GM12891 (cell line): ENCODE data around the gene CDK6.
"Not testable (repeated sequence)": the region's sequence is repeated elsewhere in the genome, so short reads cannot be mapped to it uniquely, and the experiment has no call there.

Experiments
- DNase-seq: peaks from one replicate; pipeline ENCODE4 v3.0.0; 2011; ENCODE audit warnings: low spot score; ENCODE audit not compliant: insufficient read length
- FAIRE-seq: peaks from 2 replicates; lab custom pipeline; 2011; peaks lifted over from hg19 to GRCh38; lab: Jason Lieb, UNC
- PAX5 ChIP-seq: IDR thresholded peaks from 2 replicates; pipeline ENCODE4 v1.6.1; 2011; ENCODE audit warnings: low read length, moderate library complexity, mild to moderate bottlenecking; ENCODE audit not compliant: insufficient read depth, severe bottlenecking
- POLR2A ChIP-seq: IDR thresholded peaks from 2 replicates; pipeline ENCODE4 v1.6.1; 2011; ENCODE audit warnings: low read depth, low read length, control low read depth
- POLR2AphosphoS5 ChIP-seq: IDR thresholded peaks from 2 replicates; pipeline ENCODE4 v1.6.1; 2011; ENCODE audit warnings: low read depth, low read length, control low read depth
- POU2F2 ChIP-seq: IDR thresholded peaks from 2 replicates; pipeline ENCODE4 v1.6.1; 2011; ENCODE audit warnings: low read depth, mild to moderate bottlenecking, control low read depth, low read length, moderate library complexity
- SPI1 ChIP-seq: IDR thresholded peaks from 2 replicates; pipeline ENCODE4 v1.6.1; 2011; ENCODE audit warnings: low read depth, low read length, control low read depth
- TAF1 ChIP-seq: IDR thresholded peaks from 2 replicates; pipeline ENCODE4 v1.6.1; 2011; ENCODE audit warnings: low read depth, low read length, control low read depth

CDK6 gene

DNA sequence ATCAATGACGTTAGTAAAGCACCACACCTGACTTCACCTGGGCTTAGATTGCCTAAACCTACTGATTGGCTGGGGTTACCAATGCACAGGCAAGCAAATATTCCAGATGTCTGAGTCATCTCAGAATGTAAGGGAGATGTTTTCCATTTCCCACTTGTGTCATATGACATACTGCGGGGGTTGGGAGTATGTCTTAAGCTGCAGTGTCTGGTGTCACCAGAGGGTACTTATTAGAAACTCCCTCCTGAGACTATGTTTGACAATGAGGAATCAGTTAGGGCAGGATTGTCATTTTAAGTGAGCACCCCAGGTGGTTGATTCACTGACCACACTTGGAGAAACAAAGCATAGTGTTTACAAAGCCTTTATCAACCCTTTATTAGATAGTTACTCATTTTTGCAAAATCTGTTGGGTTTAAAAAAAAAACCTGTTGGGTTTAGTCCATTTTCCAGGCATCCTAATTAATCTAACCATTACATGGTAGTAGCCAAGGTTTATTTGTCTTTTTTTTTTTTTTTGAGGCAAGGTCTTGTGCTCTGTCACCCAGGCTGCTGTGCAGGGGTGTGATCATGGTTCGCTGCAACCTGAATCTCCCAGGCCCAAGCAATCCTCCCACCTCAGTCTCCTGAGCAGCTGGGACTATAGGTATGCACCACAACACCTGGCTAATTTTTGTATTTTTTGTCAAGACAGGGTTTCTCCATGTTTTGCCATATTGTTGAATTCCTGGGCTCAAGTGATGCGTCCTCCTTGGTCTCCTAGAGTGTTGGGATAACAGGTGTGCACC is 72.5 kb downstream of the CDK6 start:
- FAIRE-seq (no peak), DNase-seq (no peak)
- TF ChIP-seq TAF1 (no peak), SPI1 (no peak), PAX5 (no peak), POLR2AphosphoS5 (no peak), POU2F2 (no peak), POLR2A (no peak)

DNA sequence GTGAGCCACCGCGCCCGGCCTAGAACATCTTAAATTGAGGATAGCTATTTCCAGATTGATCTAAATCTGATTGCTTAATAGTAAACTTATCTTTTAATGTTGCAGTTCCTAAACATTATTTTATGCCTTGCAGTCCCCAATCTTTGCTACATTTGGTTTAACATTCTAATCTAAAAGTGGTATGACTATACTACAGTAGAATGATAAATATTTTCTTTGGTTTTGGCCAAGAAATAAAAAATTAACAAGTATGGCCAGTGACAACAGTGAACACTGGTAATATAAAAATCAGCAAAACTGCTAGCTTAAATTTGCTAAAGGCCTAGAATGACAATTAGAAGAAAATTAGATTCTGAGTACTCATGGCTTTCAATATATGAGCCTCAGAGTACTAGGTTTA is 73.5 kb downstream of the CDK6 start:
- FAIRE-seq (no peak), DNase-seq (no peak)
- no peak for TF ChIP-seq POU2F2
- no peak for TF ChIP-seq POLR2AphosphoS5
- TF ChIP-seq SPI1 = no peak
- TF ChIP-seq PAX5 = no peak
- no peak for TF ChIP-seq TAF1
- TF ChIP-seq POLR2A = no peak

DNA sequence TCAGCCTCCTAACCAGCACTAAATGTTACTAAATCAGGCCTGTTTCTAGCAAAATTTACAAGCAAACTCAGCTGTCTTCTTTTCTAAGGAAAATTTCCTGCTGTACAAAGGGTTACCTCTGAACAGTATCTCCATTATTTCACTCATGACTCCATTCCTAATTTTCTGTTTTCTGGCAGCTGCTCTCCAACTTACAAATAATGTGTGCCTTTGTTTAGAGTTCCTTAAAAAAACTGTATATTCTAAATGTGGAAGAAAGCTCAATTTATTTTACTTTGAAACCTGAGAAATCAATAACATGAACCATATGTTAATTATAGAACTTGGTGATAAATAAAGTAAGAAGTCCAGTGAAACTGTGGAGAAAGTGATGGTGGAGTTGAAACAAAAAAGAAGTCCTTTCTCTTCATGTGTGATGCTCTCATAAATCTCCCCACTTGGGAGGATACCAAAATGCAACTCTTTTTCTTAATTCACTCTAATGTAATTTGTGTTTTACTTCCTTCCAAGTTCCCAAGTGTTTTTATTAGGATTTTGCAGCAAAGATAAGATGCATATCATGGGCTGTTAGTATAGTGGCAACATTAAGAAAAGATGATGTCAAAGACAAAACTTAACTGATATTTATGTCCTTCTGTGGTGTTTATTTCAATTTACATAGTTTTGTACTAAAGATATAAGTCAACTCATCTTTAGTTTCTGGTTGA is 74.8 kb downstream of the CDK6 start:
- DNase-seq (no peak), FAIRE-seq (no peak)
- TF ChIP-seq PAX5 = no peak
- no peak for TF ChIP-seq POLR2AphosphoS5
- TF ChIP-seq POLR2A = no peak
- TF ChIP-seq TAF1 = no peak
- TF ChIP-seq POU2F2 = no peak
- no peak for TF ChIP-seq SPI1

DNA sequence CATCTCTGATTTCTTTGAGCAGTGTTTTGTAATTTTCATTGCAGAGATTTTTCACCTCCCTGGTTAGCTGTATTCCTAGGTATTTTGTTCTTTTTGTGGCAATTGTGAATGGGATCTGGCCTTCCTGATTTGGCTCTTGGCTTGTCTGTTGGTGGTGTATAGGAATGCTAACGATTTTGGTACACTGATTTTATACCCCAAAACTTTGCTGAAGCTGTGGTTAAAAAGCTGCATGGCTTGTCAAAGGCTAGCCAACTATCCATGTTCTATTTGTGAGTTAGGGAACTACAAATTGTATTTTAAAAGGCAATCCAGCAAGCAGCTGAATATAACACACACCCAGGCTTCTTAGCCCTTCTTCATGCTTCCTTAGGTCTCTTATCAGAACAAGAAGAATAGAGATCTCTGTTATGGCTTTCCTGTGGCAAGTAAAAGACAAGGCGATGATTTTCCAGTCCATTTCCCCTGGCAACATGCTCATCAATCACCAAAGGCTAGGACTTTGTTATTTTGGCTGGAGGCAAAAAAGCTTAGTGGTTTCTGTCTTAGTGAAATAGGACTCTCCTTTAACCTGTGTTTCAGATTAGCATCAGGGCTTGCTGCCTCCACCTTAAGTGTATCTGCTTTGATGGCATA is 77.5 kb downstream of the CDK6 start:
- FAIRE-seq = no peak
- TF ChIP-seq POU2F2 (no peak), POLR2A (no peak), POLR2AphosphoS5 (no peak)
- no peak for DNase-seq

GRCh38 chr7:92757311-92757910 is 79.0 kb downstream of the CDK6 start:
- DNase-seq = not testable (repeated sequence)
- peak; percentile 50 for FAIRE-seq

GRCh38 chr7:92755680-92756079 is 80.7 kb downstream of the CDK6 start:
- TF ChIP-seq TAF1 (no peak), POLR2A (no peak), POLR2AphosphoS5 (no peak), PAX5 (no peak), POU2F2 (no peak)
- FAIRE-seq = no peak
- DNase-seq = no peak

GRCh38 chr7:92754919-92755581 is 81.3 kb downstream of the CDK6 start:
- DNase-seq (no peak), FAIRE-seq (peak; percentile 23)
- TF ChIP-seq PAX5 (no peak), POLR2AphosphoS5 (no peak), POLR2A (no peak), POU2F2 (no peak), SPI1 (no peak)

GRCh38 chr7:92753614-92754013 is 82.8 kb downstream of the CDK6 start:
- FAIRE-seq (peak; percentile 31), DNase-seq (no peak)
- no peak for TF ChIP-seq TAF1
- no peak for TF ChIP-seq POLR2AphosphoS5

DNA sequence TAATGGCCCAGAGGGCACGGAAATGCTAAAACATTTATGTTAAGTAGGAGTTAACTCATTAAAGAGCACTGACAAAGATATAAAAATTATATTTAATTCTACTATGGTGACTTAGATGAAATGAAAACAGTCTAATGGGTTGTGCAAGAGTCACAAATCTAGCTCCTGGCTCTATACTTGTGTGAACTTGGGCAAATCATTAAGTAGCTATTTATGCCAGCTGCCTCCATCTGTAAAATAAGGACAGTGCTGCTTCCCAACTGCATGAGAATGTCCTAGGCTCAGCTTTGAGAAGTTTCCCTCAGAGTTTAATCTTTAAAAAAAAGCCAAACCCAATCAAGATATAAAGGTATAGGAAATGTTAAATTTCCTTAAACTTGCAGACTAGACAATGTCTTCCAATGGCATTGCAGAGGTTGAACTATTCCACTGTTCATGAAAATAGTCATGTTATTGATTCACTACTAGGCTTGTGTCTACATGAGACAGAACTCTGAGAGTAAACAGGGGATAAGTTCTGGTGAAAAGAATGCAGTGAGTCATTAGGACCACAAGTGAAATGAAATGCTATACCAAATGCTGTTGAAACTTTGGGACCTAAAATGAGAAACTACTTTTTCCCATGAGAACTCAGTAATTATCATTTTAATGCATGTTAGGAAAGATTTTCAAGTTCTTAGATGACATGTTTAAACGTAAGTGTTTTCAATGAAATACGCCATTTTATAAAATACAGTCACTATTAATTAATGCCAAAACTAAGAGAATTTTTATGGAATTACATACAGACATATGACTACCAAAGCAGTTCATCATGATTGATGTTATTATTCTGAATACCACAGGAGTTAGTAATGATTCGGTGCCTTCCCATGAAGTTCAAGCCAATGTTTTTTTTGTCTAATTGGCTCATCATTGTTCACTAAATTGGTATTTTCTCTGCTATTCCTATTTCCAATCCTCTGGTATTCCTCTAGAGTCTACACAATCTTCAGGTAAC is 84.2 kb downstream of the CDK6 start:
- no peak for DNase-seq
- TF ChIP-seq POLR2A (no peak), PAX5 (no peak), SPI1 (no peak), POLR2AphosphoS5 (no peak), POU2F2 (no peak), TAF1 (no peak)
- FAIRE-seq = no peak
